Hepatocyte (in vitro differentiated cells): Measurements from ENCODE around the gene BMP10. TPM values are rescaled to one million over a fixed set of nuclear protein-coding genes. Genes with fewer than 3 reads are reported as not detected.

Experiments used
- DNase-seq: peaks from one replicate; pipeline ENCODE4 v3.0.0-alpha.2; 2016; ENCODE audit warnings: low spot score
- H2AFZ ChIP-seq: fragments of 200-600 bp; sonication (generic); 2 replicates; pipeline ENCODE4 v1.6.0; 2016; ENCODE audit warnings: antibody characterized with exemption, mild to moderate bottlenecking
- H3K27ac ChIP-seq: fragments of 200-600 bp; sonication (generic); 2 replicates; pipeline ENCODE4 v1.5.1; 2016; ENCODE audit warnings: mild to moderate bottlenecking
- H3K27me3 ChIP-seq: fragments of 200-600 bp; sonication (generic); 2 replicates; pipeline ENCODE4 v1.6.1; 2016
- H3K36me3 ChIP-seq: fragments of 200-600 bp; sonication (generic); replicated peaks from 2 replicates; pipeline ENCODE4 v1.5.1; 2016; ENCODE audit warnings: low read depth; ENCODE audit not compliant: insufficient read depth
- H3K4me1 ChIP-seq: fragments of 200-600 bp; sonication (generic); 2 replicates; pipeline ENCODE4 v1.5.1; 2016; ENCODE audit warnings: mild to moderate bottlenecking, moderate library complexity; ENCODE audit not compliant: insufficient read depth
- H3K4me2 ChIP-seq: fragments of 200-600 bp; sonication (generic); 2 replicates; pipeline ENCODE4 v1.6.0; 2016
- H3K4me3 ChIP-seq: fragments of 200-600 bp; sonication (generic); 2 replicates; pipeline ENCODE4 v1.5.1; 2016; ENCODE audit warnings: mild to moderate bottlenecking
- H3K79me2 ChIP-seq: fragments of 200-600 bp; sonication (generic); 2 replicates; pipeline ENCODE4 v1.6.0; 2017; ENCODE audit warnings: mild to moderate bottlenecking
- H3K9me2 ChIP-seq: fragments of 200-600 bp; sonication (generic); replicated peaks from 2 replicates; pipeline ENCODE4 v1.6.0; 2017; ENCODE audit warnings: mild to moderate bottlenecking; ENCODE audit not compliant: insufficient read depth
- H3K9me3 ChIP-seq: fragments of 200-600 bp; sonication (generic); 2 replicates; pipeline ENCODE4 v1.5.1; 2016; ENCODE audit warnings: low read depth, mild to moderate bottlenecking
- H4K20me1 ChIP-seq: fragments of 200-600 bp; sonication (generic); 2 replicates; pipeline ENCODE4 v1.6.0; 2016; ENCODE audit warnings: mild to moderate bottlenecking; ENCODE audit not compliant: insufficient read depth, poor library complexity, severe bottlenecking
- EZH2 ChIP-seq: fragments of 200-600 bp; sonication (generic); IDR thresholded peaks from 2 replicates; pipeline ENCODE4 v1.6.1; 2016; ENCODE audit warnings: antibody characterized with exemption, mild to moderate bottlenecking, borderline replicate concordance
- EZH2phosphoT487 ChIP-seq: fragments of 200-600 bp; sonication (generic); IDR thresholded peaks from one replicate; pipeline ENCODE4 v1.6.1; 2018; ENCODE audit warnings: antibody characterized with exemption, mild to moderate bottlenecking, low read depth, moderate library complexity; ENCODE audit not compliant: unreplicated experiment, severe bottlenecking
- WGBS: methylation state at CpG from one replicate; pipeline ENCODE4 v1.1.6; 2016; ENCODE audit warnings: low lambda C conversion rate; ENCODE audit errors: missing lambda C conversion rate; 5-methylcytosine and 5-hydroxymethylcytosine counted together
- polyA plus RNA-seq: library from polyadenylated mRNA; unstranded; fragments of >200 nt; fragmentation: Nextera tagmentation; extraction: Ambion mirVana; gene quantifications from 2 replicates; pipeline ENCODE4 v1.2.1, GENCODE V29; 2016
- total RNA-seq: library from RNA; depleted of rRNA; stranded (reverse); fragments of >200 nt; gene quantifications from 2 replicates; pipeline ENCODE4 v1.2.3, GENCODE V29; 2014
- TF ChIP-seq, protein P1 (sequence below): fragments of 200-600 bp; sonication (generic); IDR thresholded peaks from 2 replicates; pipeline ENCODE4 v1.5.1; 2016; ENCODE audit warnings: antibody characterized with exemption, mild to moderate bottlenecking; ENCODE audit not compliant: poor library complexity

Gene BMP10
- total and polyA plus RNA-seq, 2 experiments from 2014 or later = 0.27 TPM; not detected in 1

DNA sequence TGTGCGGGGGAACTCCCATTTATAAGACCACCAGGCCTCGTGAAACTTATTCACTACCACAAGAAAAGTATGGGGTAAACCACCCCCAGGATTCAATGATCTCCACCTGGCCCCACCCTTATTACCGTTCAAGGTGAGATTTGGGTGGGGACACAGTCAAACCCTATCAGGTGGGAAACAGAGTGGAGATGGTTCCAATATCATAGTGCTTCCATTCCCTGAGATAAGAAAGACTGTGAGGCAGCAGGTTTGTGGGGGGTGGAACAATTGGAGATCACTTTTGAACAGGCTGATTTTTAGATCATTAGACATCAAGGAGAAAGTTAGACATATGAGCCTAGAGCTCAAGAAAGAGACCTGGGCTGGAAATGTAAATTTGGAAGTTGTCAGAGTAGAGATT lies 42.2 kb upstream of the BMP10 start:
- 98% methylated on average over 3 of the region's 3 CpGs for WGBS
- no peaks in the 10 kb centered on the region for H3K27me3 ChIP-seq
- no peak for DNase-seq
- no peak overlapping the region for H3K4me3 ChIP-seq
- H3K4me2 ChIP-seq = no peak overlapping the region
- H2AFZ ChIP-seq = no peak overlapping the region
- no peaks in the 10 kb centered on the region for H3K4me1 ChIP-seq
- H3K9me3 ChIP-seq = no peaks in the 10 kb centered on the region
- no peaks in the 10 kb centered on the region for H3K9me2 ChIP-seq
- H4K20me1 ChIP-seq = no peaks in the 10 kb centered on the region
- TF ChIP-seq, protein P1, sequence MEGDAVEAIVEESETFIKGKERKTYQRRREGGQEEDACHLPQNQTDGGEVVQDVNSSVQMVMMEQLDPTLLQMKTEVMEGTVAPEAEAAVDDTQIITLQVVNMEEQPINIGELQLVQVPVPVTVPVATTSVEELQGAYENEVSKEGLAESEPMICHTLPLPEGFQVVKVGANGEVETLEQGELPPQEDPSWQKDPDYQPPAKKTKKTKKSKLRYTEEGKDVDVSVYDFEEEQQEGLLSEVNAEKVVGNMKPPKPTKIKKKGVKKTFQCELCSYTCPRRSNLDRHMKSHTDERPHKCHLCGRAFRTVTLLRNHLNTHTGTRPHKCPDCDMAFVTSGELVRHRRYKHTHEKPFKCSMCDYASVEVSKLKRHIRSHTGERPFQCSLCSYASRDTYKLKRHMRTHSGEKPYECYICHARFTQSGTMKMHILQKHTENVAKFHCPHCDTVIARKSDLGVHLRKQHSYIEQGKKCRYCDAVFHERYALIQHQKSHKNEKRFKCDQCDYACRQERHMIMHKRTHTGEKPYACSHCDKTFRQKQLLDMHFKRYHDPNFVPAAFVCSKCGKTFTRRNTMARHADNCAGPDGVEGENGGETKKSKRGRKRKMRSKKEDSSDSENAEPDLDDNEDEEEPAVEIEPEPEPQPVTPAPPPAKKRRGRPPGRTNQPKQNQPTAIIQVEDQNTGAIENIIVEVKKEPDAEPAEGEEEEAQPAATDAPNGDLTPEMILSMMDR = no peak
- no peak for TF ChIP-seq EZH2phosphoT487
- no peak for TF ChIP-seq EZH2
- no peaks in the 10 kb centered on the region for H3K36me3 ChIP-seq
- no peak overlapping the region for H3K27ac ChIP-seq
- H3K79me2 ChIP-seq = no peaks in the 10 kb centered on the region

DNA sequence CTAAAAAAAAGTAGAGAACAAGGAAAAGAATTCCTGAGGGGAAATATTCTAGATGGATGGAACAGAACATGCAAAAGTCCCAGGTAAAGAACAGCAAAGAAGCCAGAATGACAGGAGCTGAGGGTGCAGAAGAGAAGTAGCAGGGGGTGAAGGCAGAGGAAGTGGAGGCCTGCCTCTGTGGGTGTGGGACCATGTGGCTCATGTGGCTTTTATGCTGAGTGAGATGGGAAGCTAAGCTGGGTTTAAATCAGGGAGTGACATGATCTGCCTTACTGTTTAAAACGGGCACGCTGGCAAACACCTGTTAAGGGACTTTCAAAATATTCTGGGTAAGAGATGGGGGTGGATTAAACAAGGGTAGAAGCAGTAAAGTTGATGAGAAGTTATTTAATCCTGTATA lies 41.5 kb upstream of the BMP10 start:
- no peaks in the 10 kb centered on the region for H3K9me2 ChIP-seq
- no peak for TF ChIP-seq EZH2phosphoT487
- no peak for TF ChIP-seq EZH2
- TF ChIP-seq, protein P1 = no peak
- H3K27me3 ChIP-seq = no peaks in the 10 kb centered on the region
- DNase-seq = no peak
- no peaks in the 10 kb centered on the region for H3K9me3 ChIP-seq
- no peaks in the 10 kb centered on the region for H3K36me3 ChIP-seq
- H3K4me2 ChIP-seq = no peak overlapping the region
- no peak overlapping the region for H2AFZ ChIP-seq
- H3K4me3 ChIP-seq = no peak overlapping the region
- H3K27ac ChIP-seq = no peak overlapping the region
- H4K20me1 ChIP-seq = no peaks in the 10 kb centered on the region
- WGBS = 46% methylated on average over 2 of the region's 2 CpGs
- H3K4me1 ChIP-seq = no peaks in the 10 kb centered on the region
- no peaks in the 10 kb centered on the region for H3K79me2 ChIP-seq

DNA sequence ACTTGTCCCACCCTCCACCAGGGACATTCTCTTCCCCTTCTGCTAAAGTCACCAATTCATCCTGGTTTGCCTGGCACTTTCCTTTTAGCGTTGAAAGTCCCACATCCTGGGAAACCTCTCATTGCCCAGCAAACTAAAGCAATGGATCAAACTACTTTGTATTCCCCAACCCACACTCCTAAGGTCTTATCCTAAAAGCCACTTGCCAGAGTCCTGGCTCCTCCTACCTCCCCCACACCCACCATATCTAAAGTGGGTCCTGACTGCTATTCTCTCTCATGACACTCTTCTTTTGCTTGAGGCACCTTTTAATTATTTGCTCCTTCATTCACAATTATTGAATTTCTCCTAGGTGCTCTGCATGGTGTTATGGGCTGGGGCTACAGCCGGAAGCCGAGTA lies 40.9 kb upstream of the BMP10 start:
- no peaks in the 10 kb centered on the region for H3K9me2 ChIP-seq
- TF ChIP-seq EZH2phosphoT487 = no peak
- H3K4me3 ChIP-seq = no peak overlapping the region
- 95% methylated on average over 3 of the region's 3 CpGs for WGBS
- no peaks in the 10 kb centered on the region for H3K79me2 ChIP-seq
- no peak for DNase-seq
- H2AFZ ChIP-seq = no peak overlapping the region
- H3K4me1 ChIP-seq = no peaks in the 10 kb centered on the region
- H3K4me2 ChIP-seq = no peak overlapping the region
- H3K36me3 ChIP-seq = no peaks in the 10 kb centered on the region
- no peaks in the 10 kb centered on the region for H3K9me3 ChIP-seq
- no peaks in the 10 kb centered on the region for H4K20me1 ChIP-seq
- no peak overlapping the region for H3K27ac ChIP-seq
- H3K27me3 ChIP-seq = no peaks in the 10 kb centered on the region

DNA sequence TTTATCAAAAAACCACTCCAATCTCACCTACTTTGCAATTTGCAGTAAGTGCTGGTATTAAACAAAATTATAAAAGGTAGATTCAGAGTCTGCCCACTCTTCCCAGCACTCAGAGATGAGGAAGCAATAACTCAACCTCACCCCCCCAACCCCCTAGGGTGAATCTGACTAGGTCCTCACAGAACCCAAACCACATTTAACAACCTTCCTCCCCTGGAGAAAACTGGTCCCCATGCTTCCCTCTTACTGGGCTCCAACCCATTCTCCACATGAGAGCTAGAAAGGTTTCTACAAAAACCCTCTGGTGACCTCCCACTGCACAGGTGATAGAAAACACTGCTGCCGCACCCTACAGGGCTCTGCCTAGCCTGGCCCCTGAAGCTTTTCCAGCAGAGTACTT lies 40.5 kb upstream of the BMP10 start:
- H3K4me2 ChIP-seq = no peak overlapping the region
- no peaks in the 10 kb centered on the region for H3K79me2 ChIP-seq
- H3K36me3 ChIP-seq = no peaks in the 10 kb centered on the region
- H3K27ac ChIP-seq = no peak overlapping the region
- no peaks in the 10 kb centered on the region for H3K9me2 ChIP-seq
- H3K9me3 ChIP-seq = no peaks in the 10 kb centered on the region
- no peak for TF ChIP-seq EZH2
- TF ChIP-seq, protein P1 = no peak
- TF ChIP-seq EZH2phosphoT487 = no peak
- no peaks in the 10 kb centered on the region for H3K4me1 ChIP-seq
- WGBS = 95% methylated on average over 1 of the region's 1 CpG
- H3K4me3 ChIP-seq = no peak overlapping the region
- H2AFZ ChIP-seq = no peak overlapping the region
- no peaks in the 10 kb centered on the region for H3K27me3 ChIP-seq
- H4K20me1 ChIP-seq = no peaks in the 10 kb centered on the region
- no peak for DNase-seq
